ENCODE measurements around the gene ILKAP. TPM values are rescaled to one million over a fixed set of nuclear protein-coding genes. Genes with fewer than 3 reads are reported as not detected.

ILKAP gene
- total and polyA plus RNA-seq, 12 donors: 12.3 to 131 (median 26.1) TPM

GRCh38 chr2:238220892-238221521 lies 17.5 kb upstream of the ILKAP start:
- no peak overlapping the region for H3K27ac ChIP-seq
- no peaks in the 10 kb centered on the region for H3K4me1 ChIP-seq (replicated peaks in 1 of 2)

GRCh38 chr2:238220274-238220891 lies 16.9 kb upstream of the ILKAP start:
- intact Hi-C loops (cut with DNase I): no loop called here
- WGBS, 4 donors: 70 to 84% (median 78%) methylated on average over 9 to 10 of the region's 10 CpGs
- H3K27ac ChIP-seq: no peak overlapping the region
- H3K9me3 ChIP-seq (replicated peaks in 1 of 3): no peaks in the 10 kb centered on the region
- no peak overlapping the region for H3K4me3 ChIP-seq
- TF ChIP-seq CTCF (IDR thresholded peaks at IDR 0.05): no peak
- TF ChIP-seq POLR2A (IDR thresholded peaks at IDR 0.05): no peak
- H3K4me1 ChIP-seq (replicated peaks in 1 of 2): no peaks in the 10 kb centered on the region
- no peaks in the 10 kb centered on the region for H3K36me3 ChIP-seq (replicated peaks in 1 of 2)
- H3K27me3 ChIP-seq: no peaks in the 10 kb centered on the region
- no peak for DNase-seq

More at GRCh38 chr2:238220892-238221521, 17.5 kb upstream of the ILKAP start:
- 75 to 84% (median 83%) methylated on average over 5 to 23 of the region's 23 CpGs for WGBS, 4 donors
- DNase-seq: no peak
- Histone ChIP-seq H3K9me3 (replicated peaks in 1 of 3) (no peaks in the 10 kb centered on the region), H3K36me3 (replicated peaks in 1 of 2) (no peaks in the 10 kb centered on the region), H3K27me3 (no peaks in the 10 kb centered on the region), H3K4me3 (no peak overlapping the region)
- intact Hi-C loops (cut with DNase I): no loop called here
- no peak for TF ChIP-seq CTCF (IDR thresholded peaks at IDR 0.05)
- no peak for TF ChIP-seq POLR2A (IDR thresholded peaks at IDR 0.05)

- TF ChIP-seq POLR2A (IDR thresholded peaks at IDR 0.05) (no peak), CTCF (IDR thresholded peaks at IDR 0.05) (no peak)
- Histone ChIP-seq H3K4me1 (replicated peaks in 1 of 2) (no peaks in the 10 kb centered on the region), H3K36me3 (replicated peaks in 1 of 2) (no peaks in the 10 kb centered on the region), H3K27me3 (no peaks in the 10 kb centered on the region), H3K27ac (no peak overlapping the region), H3K9me3 (replicated peaks in 1 of 3) (no peaks in the 10 kb centered on the region), H3K4me3 (no peak overlapping the region)
- no peak for DNase-seq
- WGBS, 4 donors: 94 to 100% (median 97%) methylated on average over 1 to 2 of the region's 2 CpGs
- intact Hi-C loops (cut with DNase I): no loop called here
Observed at GRCh38 chr2:238216651-238217184, 13.2 kb upstream of the ILKAP start.

GRCh38 chr2:238207006-238207405 lies 3.5 kb upstream of the ILKAP start:
- Histone ChIP-seq H3K36me3 (replicated peaks in 1 of 2) (no peaks in the 10 kb centered on the region), H3K27ac (no peak overlapping the region), H3K4me1 (replicated peaks in 1 of 2) (peaks cover 7 to 12% of the 10 kb centered on the region in 2 donors), H3K4me3 (no peak overlapping the region), H3K27me3 (no peaks in the 10 kb centered on the region), H3K9me3 (replicated peaks in 1 of 3) (no peaks in the 10 kb centered on the region)
- no peak for TF ChIP-seq POLR2A (IDR thresholded peaks at IDR 0.05)
- DNase-seq: no peak
- WGBS, 4 donors: 71 to 78% (median 75%) methylated on average over 7 of the region's 7 CpGs
- intact Hi-C loops (cut with DNase I): no loop called here
